Stimulated activated CD4-positive, alpha-beta T cell treated with anti-CD3 and anti-CD28 coated beads, Interleukin-1b, Interleukin-23, amount 100 ng/mL, for 1 hour (primary cell): Measurements from ENCODE around the gene ZSCAN30.

Experiments used
- DNase-seq, 2 donors: peaks; one replicate each; pipeline ENCODE4 v3.0.0-alpha.2; 2020; ENCODE audit warnings: low read depth in 2 of 2

Gene ZSCAN30

GRCh38 chr18:35290094-35290735 lies at the start of gene ZSCAN30:
Gene ZSCAN30 (minus strand): TSS chr18:35290229. CDS start chr18:35264352, 25,877 bp downstream.
- DNase-seq = peak; percentile 91 to 95

GRCh38 chr18:35337286-35337685 lies 47.3 kb upstream of the ZSCAN30 start:
- no peak for DNase-seq

GRCh38 chr18:35335866-35336265 lies 45.8 kb upstream of the ZSCAN30 start:
- no peak for DNase-seq

- DNase-seq = no peak
These were observed 44.8 kb upstream of the ZSCAN30 start for GRCh38 chr18:35334821-35335220.

DNA sequence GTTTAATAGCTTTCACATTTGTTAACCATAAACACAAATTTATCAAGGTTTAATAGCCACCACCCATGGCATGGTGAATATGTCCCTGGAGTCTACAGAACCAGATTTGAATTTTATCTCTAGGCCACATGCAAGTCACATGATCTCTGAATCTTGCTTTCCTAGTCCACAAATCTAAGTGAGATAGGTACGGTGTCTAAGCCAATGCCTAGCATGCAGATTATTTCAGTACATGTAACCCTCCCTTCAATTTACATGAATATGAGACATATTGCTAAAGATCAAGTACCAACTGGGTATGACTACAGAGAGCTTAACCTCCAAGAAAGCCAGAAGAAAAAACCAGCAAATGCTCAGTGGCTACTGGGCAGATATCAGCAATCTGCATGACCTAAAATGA lies 44.2 kb upstream of the ZSCAN30 start:
- DNase-seq = no peak

- DNase-seq = no peak
These were observed 41.5 kb upstream of the ZSCAN30 start for GRCh38 chr18:35331367-35332087.

DNA sequence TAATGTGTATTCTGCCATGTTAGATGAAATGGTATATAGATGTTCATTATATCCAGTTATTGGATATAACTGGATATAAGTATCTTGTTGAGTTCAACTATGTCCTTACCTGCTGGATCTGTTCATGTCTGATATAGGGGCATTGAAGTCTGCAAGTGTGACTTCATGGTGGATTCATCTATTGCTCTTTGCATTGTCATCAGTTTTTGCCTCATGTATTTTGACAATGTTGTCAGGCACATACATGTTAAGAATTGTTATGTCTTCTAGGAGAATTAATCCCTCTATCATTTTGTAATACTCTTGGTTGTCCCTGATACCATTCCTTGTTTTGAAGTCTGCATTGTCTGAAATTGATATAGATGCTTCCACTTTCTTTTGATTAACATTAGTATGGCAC lies 38.8 kb upstream of the ZSCAN30 start:
- no peak for DNase-seq

- no peak for DNase-seq
These were observed 36.8 kb upstream of the ZSCAN30 start for GRCh38 chr18:35326695-35327387.

- DNase-seq = no peak
These were observed 35.1 kb upstream of the ZSCAN30 start for GRCh38 chr18:35324926-35325655.

DNA sequence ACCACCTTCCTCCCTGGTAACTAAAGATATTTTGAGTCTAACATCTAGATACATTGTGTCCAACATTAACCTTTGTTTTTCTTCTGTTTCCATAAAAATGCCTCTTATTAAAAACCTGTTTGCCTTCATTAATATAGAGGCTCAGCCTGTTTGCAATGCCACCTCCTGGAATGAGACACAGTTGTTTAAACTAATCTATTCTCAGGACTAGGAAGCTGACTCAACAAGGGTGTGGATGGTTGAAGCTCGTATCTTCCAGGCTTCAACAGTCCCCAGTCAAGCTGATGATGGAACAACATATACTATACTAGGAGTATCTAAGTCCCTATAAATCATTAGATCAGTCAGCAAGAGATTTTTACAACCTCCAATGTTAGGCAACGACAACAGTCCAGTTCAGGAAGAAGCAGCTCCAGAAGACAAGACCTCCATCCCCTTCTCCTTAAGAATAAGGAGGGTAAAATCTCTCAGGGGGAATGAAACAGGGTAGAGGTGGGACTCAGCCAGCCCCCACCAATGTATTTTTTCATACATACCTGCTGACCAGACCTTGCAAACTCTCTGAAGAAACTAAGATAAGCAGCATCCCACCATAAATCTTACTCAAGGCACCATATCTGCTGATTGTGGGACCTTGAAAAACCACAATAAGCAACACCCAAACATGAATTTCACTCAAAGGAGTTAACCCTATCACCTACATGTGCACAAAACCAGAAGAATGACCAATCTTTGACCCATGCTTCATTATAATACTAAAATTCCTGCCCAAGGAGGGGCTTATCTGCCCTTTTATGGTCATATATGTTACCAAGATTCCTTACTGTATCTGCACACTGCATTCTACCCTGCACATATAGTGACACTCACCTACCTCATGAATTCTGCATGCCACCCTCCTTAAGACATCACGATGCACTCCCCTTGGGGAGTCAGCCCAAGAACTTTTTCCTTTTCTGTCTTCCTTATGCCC lies 32.7 kb upstream of the ZSCAN30 start:
- no peak for DNase-seq

GRCh38 chr18:35311496-35311895 lies 21.5 kb upstream of the ZSCAN30 start:
- DNase-seq = no peak

DNA sequence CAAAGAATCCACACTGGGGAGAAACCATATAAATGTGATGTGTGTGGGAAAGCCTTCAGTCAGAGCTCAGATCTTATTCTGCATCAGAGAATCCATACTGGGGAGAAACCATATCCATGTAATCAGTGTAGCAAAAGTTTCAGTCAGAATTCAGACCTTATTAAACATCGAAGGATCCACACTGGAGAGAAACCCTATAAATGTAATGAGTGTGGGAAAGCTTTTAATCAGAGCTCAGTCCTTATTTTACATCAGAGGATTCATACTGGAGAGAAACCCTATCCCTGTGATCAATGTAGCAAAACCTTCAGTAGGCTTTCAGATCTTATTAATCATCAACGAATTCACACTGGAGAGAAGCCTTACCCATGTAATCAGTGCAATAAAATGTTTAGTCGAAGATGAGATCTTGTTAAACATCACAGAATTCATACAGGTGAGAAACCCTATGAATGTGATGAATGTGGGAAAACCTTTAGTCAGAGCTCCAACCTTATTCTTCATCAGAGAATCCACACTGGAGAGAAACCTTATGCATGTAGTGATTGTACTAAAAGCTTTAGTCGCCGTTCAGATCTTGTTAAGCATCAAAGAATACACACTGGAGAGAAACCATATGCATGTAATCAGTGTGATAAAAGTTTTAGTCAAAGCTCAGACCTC lies 16.7 kb upstream of the ZSCAN30 start:
- no peak for DNase-seq

DNA sequence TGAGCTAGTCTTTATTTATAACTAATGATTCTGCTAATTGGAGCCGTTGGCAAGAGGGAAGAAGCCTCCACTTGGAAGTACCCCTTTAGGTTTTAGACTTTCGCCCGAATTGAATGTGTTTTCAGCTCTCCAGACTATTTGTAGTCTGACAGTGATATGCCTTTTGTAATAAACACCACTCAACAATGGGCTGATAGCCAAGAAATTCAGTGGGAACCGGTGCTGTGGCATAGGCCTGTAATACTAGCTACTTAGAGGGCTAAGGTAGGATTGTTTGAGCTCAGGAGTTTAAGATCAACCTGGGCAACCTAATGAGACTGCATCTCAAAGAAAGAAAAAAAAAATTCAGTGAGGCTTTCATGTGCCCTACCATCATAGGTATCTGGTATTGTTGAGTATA lies 13.6 kb upstream of the ZSCAN30 start:
- DNase-seq = no peak

- no peak for DNase-seq
These were observed 6.0 kb upstream of the ZSCAN30 start for GRCh38 chr18:35296060-35296459.

- no peak for DNase-seq
These were observed 1.1 kb upstream of the ZSCAN30 start for GRCh38 chr18:35291166-35291565.

GRCh38 chr18:35289727-35290093 lies 319 bp downstream of the ZSCAN30 start:
- peak in 1 of 2 donors; percentile 16 for DNase-seq

DNA sequence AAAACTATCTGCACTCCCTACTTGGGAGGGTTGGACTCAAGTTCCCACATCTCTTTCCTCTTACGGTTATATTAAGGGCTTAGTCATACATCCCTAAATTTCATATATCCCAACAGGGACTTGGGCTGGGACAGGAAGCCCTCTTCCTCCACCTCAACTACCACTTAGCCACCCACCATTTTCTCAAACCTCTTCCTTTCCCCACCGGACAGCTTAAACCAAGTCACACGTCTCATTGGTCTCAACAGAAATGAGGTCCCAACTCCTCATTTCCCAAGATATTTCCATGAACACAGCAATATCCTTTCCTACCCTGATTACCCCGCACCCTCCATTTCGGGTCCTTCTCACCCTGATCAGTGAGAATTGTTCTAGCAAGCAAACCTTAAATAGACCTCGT lies 736 bp downstream of the ZSCAN30 start:
- DNase-seq = no peak

- no peak for DNase-seq
These were observed 5.2 kb downstream of the ZSCAN30 start for GRCh38 chr18:35284841-35285240.

- no peak for DNase-seq
These were observed 5.9 kb downstream of the ZSCAN30 start for GRCh38 chr18:35283923-35284794.

DNA sequence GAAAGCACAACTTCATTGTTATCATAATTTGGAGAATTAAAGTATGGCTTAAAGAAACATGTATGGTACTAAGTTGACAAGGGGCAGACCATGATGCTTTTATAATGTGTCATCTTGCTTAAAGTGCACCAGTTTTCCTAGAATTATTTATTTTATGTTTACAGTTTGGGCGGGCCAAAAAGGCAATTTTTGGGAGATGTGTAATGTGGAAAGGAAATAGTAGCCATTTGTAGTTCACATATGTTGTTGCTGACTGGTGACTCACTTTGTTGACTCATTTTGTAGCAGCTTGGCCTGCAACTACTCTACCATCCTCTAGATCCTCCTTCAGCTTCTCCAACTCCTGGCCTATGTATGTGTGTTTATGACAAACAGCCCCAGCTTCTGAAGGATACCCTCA lies 7.7 kb downstream of the ZSCAN30 start:
- no peak for DNase-seq
